NCI-H2107 (cell line): ENCODE measurements around the gene PAPPA.

Experiments
- DNase-seq: peaks from one replicate; lab custom pipeline; 2025; lab: John Stamatoyannopoulos, UW

The PAPPA gene

GRCh38 chr9:116349684-116350083, 196.1 kb downstream of the PAPPA start:
- no peak for DNase-seq

DNA sequence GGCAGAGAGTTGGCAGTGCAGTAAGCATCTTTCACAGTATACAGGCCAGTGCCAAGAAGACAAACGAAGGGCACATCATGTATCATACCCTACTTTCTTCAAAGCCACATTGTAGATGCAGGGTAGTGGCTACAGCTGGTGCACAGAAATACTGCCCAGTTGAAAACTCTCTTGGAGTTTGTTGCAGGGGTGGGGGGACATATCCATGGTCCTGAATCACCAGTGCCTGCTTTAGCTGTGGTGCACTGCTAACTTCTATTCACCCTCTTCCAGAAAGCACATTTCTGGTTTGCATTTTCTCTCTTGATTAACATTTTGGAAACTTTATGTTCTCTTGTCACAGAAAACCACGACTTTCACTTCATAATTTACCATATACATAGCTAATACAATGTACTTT, 196.6 kb downstream of the PAPPA start:
- no peak for DNase-seq

DNA sequence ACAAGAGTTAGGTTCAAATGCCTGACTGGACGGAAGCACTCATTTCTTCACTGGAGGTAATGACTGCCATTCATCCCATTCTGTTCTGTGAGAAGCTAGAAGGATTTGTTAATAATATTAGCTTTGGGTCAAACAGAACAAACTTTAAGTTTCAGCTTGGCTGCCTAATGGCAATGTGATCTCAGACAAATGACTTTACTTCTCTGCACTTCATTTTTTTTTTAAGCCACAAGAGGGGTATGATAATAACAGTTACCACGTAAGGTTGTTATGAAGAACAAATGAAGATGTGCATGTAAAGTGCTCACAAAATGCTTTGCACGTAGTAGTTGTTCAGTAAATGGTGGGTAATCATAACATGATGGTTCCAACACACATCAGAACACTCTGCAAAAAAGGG, 199.4 kb downstream of the PAPPA start:
- no peak for DNase-seq

GRCh38 chr9:116355153-116355921, 201.7 kb downstream of the PAPPA start:
- DNase-seq = no peak

DNA sequence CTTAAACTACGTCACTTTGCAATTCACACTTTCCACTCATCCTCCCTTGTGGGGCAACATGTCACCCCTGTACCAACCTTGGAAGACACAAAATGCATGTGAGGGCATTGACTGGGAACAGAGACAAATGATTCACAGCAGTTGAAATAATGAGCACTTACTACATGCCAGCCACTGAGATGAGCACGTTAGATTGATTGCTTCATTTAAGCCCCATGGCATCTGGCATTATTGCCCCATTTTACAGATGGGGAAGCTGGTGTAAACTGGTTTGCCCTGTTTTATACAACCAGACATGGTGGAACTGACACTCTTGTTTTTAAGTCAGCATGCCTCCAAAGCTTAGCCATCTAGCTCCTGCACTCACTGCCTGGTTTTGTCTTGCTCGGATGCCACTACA, 204.7 kb downstream of the PAPPA start:
- DNase-seq = no peak

GRCh38 chr9:116360016-116360415, 206.4 kb downstream of the PAPPA start:
- no peak for DNase-seq

GRCh38 chr9:116360989-116361388, 207.4 kb downstream of the PAPPA start:
- DNase-seq = no peak

GRCh38 chr9:116361547-116361946, 208.0 kb downstream of the PAPPA start:
- no peak for DNase-seq

DNA sequence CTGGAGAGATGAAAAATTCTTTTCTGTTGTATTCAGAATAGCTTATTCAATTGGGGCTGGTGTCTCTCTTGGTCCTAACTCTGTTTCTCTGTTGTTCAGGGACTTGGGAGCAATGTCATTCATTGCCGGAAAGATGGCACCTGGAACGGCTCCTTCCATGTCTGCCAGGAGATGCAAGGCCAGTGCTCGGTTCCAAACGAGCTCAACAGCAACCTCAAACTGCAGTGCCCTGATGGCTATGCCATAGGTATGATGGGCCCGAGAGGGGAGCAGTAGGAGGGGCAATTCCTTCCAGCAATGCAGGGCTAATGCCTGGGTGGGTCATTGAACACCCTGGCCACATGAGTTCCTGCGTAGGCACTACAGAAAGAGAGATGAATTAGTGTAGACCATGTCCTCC, 208.9 kb downstream of the PAPPA start:
- DNase-seq = no peak

- DNase-seq = peak; percentile 64
Measured at GRCh38 chr9:116365056-116365471, 211.5 kb downstream of the PAPPA start.

GRCh38 chr9:116366241-116366640, 212.7 kb downstream of the PAPPA start:
- no peak for DNase-seq

DNA sequence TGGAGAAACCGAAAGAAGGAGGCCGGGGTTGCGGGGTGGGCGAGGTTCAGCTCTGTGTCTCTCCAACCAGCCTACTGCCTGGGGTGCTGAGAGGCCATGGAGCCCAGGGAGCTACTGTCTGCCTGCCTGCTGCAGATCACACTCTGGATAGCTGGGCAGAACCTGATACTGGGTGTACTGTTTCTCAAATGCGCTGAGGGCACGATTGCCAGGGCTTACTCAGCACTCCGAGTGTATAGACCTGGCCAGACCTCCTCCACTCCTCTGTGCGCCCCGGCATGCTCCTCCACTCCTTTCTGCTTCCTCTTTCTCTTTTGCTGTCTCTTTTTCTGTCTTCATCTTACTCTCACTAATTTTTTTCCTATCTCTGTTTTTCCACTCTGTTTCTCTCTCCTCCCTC, 215.1 kb downstream of the PAPPA start:
- peak; percentile 15 for DNase-seq

DNA sequence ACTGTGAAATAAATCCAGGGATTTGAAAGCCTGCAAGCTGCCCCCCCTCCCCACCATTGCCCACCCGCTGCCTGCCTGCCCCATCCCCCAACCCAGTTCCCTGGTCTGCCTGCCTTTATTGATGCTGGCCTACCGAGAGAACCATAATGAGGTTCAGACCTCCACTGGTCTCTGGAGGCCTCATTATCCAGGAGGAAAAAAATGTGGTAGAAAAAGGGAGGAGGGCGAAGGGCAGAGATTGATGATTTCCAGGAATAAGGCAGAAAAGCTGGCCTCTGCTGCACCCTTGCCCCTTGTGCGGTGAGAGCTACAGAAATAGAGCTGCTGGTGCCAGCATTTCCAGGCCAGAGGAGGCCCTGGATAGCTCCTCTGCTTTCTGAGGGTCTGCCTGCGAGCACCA, 216.1 kb downstream of the PAPPA start:
- no peak for DNase-seq

- no peak for DNase-seq
Measured at GRCh38 chr9:116370556-116370955, 217.0 kb downstream of the PAPPA start.

DNA sequence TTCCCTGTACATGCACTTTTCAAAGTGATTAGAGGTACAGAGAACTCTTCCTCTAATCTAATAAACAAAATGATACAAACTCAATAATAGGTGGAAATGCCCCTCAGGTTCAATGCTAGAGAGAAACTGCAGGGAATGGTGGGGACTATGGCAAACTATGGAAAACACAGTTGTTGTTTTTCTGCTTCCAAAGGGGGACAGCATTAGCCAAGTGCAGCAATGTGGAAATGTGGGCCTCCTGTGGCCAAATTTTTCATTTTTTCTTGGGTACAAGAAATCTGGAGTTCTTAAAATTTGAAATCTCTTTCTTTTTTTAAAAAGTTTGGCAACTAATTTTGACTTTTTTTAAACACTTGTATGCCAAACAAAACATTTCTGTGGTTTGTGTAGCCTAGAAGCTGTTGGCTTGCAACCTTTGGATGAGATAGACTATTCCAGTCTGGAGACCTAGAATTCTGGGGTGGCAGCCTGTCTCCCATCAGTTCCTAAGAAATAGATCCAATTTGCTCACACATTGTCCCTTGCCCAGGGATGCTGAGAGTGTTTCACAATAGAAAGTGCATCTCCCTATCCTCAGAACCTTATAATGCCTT, 218.6 kb downstream of the PAPPA start:
- no peak for DNase-seq

GRCh38 chr9:116372786-116373185, 219.2 kb downstream of the PAPPA start:
- DNase-seq = no peak

GRCh38 chr9:116377179-116377798, 223.7 kb downstream of the PAPPA start:
- no peak for DNase-seq

GRCh38 chr9:116378873-116379272, 225.3 kb downstream of the PAPPA start:
- DNase-seq = no peak

DNA sequence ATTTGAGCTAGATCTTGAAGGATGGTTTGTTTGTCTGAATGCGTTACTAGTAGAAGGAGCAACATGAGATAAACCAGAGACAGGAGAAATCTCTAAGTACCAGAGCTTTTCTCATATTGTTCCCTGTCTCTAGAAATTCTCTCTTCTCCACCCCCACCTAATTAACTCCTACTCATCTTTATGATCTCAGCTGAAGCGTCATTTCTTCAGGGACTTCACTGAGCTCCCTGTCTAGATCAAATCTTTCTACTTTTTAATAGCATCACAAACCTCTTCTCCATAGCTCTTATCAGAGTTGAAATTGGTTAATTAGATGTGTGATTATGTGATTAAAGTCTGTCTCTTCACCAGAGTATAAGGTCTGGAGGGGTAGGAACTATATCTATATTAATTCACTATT, 226.2 kb downstream of the PAPPA start:
- no peak for DNase-seq

DNA sequence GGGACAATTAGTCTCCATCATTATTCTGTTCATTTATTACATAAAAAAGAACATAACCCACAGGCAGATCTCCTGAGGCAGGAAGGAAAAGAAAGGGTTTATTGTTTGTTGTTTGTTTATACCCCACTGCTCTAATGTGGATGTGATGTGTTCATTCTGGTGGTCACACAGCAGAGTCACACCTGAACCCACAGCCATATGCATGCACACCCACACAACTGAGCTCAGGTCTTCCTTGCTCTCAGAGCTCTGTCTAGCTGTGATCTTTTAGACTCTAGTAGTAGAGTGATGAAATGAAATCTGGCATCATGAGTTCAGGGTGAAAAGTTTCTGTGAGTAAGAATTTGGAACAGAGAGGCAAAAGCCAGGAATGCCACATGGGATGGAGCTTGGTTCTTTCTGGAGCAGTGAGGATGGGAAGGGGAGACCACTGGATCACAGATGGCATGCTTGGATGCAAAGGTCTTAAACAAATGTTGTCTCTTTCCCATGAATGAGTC, 227.0 kb downstream of the PAPPA start:
- no peak for DNase-seq

DNA sequence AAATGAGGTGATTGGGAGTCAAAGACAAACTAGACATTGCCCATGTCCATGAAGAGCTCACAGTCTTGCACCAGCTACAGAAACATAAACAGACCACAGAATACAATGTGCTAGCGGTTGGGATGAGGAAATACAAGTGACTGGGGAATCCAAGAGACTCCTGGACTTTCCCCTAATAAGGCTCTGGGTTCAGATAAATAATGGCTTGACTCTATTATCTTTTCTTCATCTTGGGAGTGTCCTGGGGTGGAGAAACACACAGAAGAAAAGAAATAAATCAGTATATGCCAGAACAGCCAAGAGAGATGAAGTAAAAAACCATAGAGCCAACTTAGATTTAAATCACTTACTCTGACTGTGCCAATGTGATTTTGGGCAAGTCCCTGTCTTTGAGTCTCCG, 227.8 kb downstream of the PAPPA start:
- DNase-seq = no peak

GRCh38 chr9:116382053-116382452, 228.5 kb downstream of the PAPPA start:
- no peak for DNase-seq

DNA sequence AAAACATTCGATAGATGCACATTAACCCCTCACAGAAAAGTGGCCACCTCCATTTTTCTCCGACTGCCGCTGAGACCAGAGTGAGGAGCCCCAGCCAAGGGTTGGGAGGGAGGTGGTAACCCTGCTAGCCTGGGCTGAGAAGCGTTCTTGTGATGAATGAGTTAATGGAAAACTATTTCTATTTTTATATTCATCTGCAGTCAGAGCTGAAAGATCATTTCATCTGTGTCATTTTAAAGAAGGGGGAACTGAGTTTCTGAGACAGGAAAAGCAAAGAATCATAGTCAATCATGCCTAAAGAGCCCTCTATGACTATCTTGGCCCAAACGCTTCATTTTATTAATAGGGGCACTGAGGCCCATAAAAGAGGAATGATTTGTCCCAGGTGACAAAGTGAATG, 229.5 kb downstream of the PAPPA start:
- DNase-seq = no peak
